ENCODE data around the gene H6PD.

GRCh38 chr1:9286556-9286955 lies 52.0 kb downstream of the H6PD start:
- TF ChIP-seq MAX (IDR thresholded peaks at IDR 0.05; ENCODE audit: insufficient read depth, insufficient read length) = no peak
- no peak for TF ChIP-seq CTCF (IDR thresholded peaks at IDR 0.05; ENCODE audit: extremely low read depth in 1 of 2, insufficient read depth in 1 of 2, low read depth in 1 of 2, low read length in 2 of 2)
- no peak for TF ChIP-seq POLR2AphosphoS5 (IDR thresholded peaks at IDR 0.05; ENCODE audit: insufficient read depth, low read depth, low read length)
- no peak for TF ChIP-seq POLR2A (IDR thresholded peaks at IDR 0.05; ENCODE audit: low read depth, low read length)
- TF ChIP-seq MYC (IDR thresholded peaks at IDR 0.05; ENCODE audit: low read depth, low read length) = no peak
